ACHN (cell line): ENCODE measurements around the gene GFER.

Experiments used
- DNase-seq: peaks from one replicate; pipeline ENCODE4 v3.0.0-alpha.2; 2015
- in situ Hi-C: cut with HindIII; loops from 2 replicates; pipeline ENCODE4 v1.10.0; 2017; ENCODE audit warnings: low sequenced_read_pairs, low pct_ligation_motif_present, low pct_unique_long_range_greater_than_20kb

The GFER gene

GRCh38 chr16:1984347-1985225 is 593 bp downstream of the GFER start:
- in situ Hi-C loops: no loop called here

GRCh38 chr16:1985466-1986150 is 1.6 kb downstream of the GFER start:
- DNase-seq: no peak
- in situ Hi-C loops: no loop called here

More at GRCh38 chr16:1984347-1985225, 593 bp downstream of the GFER start:
- no peak for DNase-seq

- DNase-seq: no peak
- in situ Hi-C loops: no loop called here
Measured at GRCh38 chr16:1987198-1987597, 3.2 kb downstream of the GFER start.

- in situ Hi-C loops: no loop called here
Measured at GRCh38 chr16:1989209-1990100, 5.5 kb downstream of the GFER start, which contains the start of gene SYNGR3. TSS of gene SYNGR3 (plus strand) at chr16:1989970. CDS start at chr16:1990103, 133 bp downstream.

GRCh38 chr16:1990101-1990350 is 6.0 kb downstream of the GFER start:
- in situ Hi-C loops: no loop called here
- no peak for DNase-seq

More at GRCh38 chr16:1989209-1990100, 5.5 kb downstream of the GFER start, which contains the start of gene SYNGR3:
- DNase-seq: peak; percentile 33

- in situ Hi-C loops: no loop called here
Measured at GRCh38 chr16:1990351-1991134, 6.5 kb downstream of the GFER start.

GRCh38 chr16:1991135-1991551 is 7.2 kb downstream of the GFER start:
- no peak for DNase-seq

More at GRCh38 chr16:1990351-1991134, 6.5 kb downstream of the GFER start:
- DNase-seq: peak; percentile 20

GRCh38 chr16:1991588-1991947 is 7.6 kb downstream of the GFER start:
- in situ Hi-C loops: no loop called here
- DNase-seq: no peak

More at GRCh38 chr16:1991135-1991551, 7.2 kb downstream of the GFER start:
- in situ Hi-C loops: no loop called here

- in situ Hi-C loops: no loop called here
- peak; percentile 50 for DNase-seq
Measured at GRCh38 chr16:1991948-1992703, 8.1 kb downstream of the GFER start.

GRCh38 chr16:1992704-1993317 is 8.8 kb downstream of the GFER start:
- in situ Hi-C loops: no loop called here
- DNase-seq: no peak

GRCh38 chr16:1993731-1994131 is 9.7 kb downstream of the GFER start:
- in situ Hi-C loops: no loop called here
- DNase-seq: peak; percentile 77

GRCh38 chr16:1997494-1998359 is 13.7 kb downstream of the GFER start:
- DNase-seq: no peak
- in situ Hi-C loops: no loop called here

- in situ Hi-C loops: no loop called here
- no peak for DNase-seq
Measured at GRCh38 chr16:1998360-1998835, 14.4 kb downstream of the GFER start.

- in situ Hi-C loops: no loop called here
- no peak for DNase-seq
Measured at GRCh38 chr16:1998852-1999801, 15.1 kb downstream of the GFER start.

GRCh38 chr16:1999866-2000514 is 16.0 kb downstream of the GFER start:
- in situ Hi-C loops: no loop called here

More at GRCh38 chr16:1999866-2000514, 16.0 kb downstream of the GFER start:
- no peak for DNase-seq
